HTR-8/SVneo (cell line): ENCODE data around the gene PSEN1.

Source experiments
- DNase-seq: peaks from one replicate; pipeline ENCODE4 v3.0.0; 2011; ENCODE audit warnings: low spot score, mixed read lengths; ENCODE audit not compliant: insufficient read length
- FAIRE-seq: peaks from 2 replicates; lab custom pipeline; 2011; peaks lifted over from hg19 to GRCh38; lab: Jason Lieb, UNC

PSEN1 gene

DNA sequence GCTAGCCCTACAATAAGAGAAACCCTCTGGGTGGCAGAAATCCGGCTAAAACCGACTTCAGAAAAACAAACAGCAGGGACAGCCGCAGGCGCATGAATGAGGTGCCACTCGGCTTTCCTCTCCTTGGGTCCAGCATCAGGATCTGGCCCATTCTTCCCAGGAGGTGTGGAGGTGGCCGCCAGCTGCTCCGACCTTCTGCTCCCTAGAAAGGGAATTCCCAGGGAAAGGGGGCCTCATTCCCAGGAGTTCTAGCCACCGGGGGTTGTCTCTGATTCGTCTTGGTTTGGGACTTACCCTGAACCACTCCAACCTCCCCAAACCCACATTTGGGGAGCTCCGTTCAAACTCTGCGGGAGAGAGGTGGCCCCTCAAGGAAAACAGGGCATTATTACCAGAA, 114.0 kb downstream of the PSEN1 start:
- no peak for FAIRE-seq
- DNase-seq: no peak

DNA sequence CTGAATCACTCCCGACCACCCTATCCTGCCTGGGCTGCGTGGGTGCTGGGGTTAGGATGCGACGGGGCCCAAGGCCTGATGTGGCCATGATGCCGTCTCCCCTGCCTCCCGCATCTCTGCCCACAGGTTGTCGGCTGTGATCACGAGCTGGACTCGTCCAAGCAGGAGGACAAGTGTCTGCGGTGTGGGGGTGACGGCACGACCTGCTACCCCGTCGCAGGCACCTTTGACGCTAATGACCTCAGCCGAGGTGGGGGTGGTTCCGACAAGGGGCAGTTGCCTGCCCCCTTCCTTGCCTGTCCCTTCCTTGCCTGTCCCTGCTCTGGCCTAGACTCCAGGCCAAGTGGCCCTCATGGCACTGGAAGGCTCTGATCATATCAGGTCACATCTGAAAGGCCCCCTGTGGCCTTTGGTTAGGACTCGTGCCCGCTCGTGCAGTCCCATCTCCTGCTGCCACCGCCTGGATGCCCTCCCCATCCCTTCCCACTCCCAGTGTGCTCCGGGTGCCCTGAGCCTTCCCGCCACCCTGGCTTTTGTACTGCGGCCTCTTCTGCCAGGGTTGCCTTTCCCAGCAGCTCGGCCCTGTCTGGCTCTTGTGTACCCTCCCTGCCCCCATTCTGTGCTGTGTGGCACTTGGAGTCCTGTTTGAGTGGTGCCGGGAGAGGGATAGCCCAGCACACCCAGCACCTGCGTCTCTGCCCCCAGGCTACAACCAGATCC, 114.6 kb downstream of the PSEN1 start:
- peak; percentile 90 for FAIRE-seq

GRCh38 chr14:73251516-73252215, 115.4 kb downstream of the PSEN1 start:
- DNase-seq (no peak), FAIRE-seq (no peak)

More for the DNA sequence above, 114.6 kb downstream of the PSEN1 start:
- DNase-seq: no peak

DNA sequence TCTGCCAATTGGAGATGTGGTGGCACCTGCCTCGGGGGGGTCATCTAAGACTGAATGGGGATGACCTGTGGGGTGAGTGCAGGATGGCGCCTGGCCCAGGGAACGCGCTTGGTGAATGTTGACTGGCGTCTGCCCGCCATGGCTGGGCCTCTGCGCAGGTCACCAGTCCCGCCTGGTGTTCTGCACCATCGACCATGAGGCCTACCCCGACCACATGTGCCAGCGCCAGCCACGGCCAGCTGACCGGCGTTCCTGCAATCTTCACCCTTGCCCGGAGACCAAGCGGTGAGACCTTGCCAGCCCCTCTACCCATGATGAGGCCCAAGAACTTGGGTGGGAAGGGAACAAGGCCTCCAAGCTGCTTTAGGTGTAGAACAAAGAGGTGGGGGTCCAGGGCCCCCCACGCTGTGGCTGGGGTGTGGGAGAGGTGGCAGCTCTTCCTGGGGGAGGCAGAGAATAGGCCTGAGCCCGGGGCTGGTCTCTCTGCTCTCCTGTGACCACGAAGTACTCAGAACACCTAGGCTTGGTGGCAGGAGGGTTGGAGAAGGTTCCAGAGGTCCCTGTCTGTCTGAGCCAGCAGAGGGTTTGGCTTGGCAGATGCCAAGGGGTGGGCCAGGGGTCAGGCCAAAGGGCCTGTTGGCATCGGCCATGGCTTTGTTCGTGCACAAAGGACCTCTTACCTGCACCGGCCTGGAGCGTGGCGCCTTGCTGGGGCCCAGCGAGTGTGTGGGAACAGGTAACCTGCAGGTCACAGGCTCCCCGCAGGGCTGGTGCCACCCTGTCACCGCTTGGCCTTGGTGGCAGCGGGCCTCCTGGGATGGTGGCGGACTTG, 116.4 kb downstream of the PSEN1 start:
- DNase-seq: no peak
- peak; percentile 64 for FAIRE-seq

GRCh38 chr14:73253323-73253610, 117.0 kb downstream of the PSEN1 start:
- no peak for DNase-seq
- FAIRE-seq: peak; percentile 63

- no peak for FAIRE-seq
- no peak for DNase-seq
These were observed 117.4 kb downstream of the PSEN1 start for GRCh38 chr14:73253721-73254120.

DNA sequence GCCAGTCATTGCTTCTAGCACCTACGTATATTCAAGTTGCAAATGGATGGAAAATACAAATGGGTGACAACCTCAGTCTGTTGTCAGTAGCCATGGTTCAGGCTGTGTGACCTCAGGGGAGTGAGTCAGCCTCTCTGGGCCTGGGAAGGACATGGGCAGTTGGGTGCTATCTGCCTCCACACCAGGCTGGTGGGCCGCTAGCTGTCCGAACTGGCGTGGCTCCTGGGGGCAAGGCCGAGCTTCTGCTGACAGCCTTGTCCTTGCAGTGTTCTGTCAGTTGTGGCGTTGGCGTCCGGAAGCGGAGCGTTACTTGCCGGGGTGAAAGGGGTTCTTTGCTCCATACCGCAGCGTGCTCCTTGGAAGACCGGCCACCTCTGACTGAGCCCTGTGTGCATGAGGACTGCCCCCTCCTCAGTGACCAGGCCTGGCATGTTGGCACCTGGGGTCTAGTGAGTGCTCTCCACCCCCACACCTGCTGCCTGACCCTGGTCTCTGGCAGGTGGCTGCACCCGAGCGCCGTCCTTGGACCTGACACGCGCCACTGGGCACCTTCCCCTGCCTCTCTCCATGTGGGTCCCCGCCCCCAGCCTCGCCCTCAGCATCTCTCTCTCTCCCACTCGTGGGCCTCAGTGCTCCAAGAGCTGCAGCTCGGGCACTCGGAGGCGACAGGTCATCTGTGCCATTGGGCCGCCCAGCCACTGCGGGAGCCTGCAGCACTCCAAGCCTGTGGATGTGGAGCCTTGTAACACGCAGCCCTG, 118.1 kb downstream of the PSEN1 start:
- DNase-seq (no peak), FAIRE-seq (peak; percentile 89)

DNA sequence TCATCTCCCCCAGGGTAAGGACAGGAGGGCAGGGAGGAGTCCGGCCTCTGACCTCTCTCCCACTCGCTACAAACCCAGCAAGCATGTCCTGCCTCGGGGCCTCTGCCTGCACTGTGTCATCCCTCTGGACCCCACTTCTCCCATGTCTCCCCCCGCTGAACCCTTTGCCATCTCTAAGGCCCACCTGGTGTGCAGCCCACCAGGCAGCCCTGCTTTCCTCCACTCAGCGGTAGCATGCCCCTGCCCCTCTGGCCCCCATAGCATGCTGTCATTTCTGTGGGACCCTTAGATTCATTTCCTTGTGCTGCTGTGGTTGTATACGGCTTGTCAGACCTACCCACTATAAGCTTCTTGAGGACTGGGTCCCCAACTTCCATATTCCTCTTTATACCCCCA, 118.7 kb downstream of the PSEN1 start:
- no peak for FAIRE-seq

GRCh38 chr14:73255693-73256225, 119.5 kb downstream of the PSEN1 start:
- DNase-seq (no peak), FAIRE-seq (peak; percentile 40)

More for the DNA sequence above, 118.7 kb downstream of the PSEN1 start:
- DNase-seq: no peak

DNA sequence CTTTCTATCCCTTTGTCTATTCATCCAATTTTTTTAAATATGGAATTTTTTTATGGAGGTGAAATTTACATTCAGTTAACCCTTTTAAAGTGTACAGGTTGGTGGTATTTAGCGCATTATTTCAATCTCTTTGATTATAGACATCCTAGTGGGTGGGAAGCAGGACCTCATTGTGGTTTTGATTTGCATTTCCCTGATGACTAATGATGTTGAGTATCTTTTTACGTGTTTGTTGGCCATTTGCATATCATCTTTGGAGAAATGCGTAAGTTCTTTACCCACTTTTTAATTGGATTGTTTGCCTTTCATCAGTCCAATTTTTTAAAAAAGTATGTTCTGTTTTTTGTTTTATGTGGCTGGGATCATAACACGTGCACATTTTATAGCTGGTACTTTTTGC, 121.8 kb downstream of the PSEN1 start:
- no peak for DNase-seq
- FAIRE-seq: no peak

- DNase-seq (no peak), FAIRE-seq (peak; percentile 72)
These were observed 122.7 kb downstream of the PSEN1 start for GRCh38 chr14:73258845-73259611.

DNA sequence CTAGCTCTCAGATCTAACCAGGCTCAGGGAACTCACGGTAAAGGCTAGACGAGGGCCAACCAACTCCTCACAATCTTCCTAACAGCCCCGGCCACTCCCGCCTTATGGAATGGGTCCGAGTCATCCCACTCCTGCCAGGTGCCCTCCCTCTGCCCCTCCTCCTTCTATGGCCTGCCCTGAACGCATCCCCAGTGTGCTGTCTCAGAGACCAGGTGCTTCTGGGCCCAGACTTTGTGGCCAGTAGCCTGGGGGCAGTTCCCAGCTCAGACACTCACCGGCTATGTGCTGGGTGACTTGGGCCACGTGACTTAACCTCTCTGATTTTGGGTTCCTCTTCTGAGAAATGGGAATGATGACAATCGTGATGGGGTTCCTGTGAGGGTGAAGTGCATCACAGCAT, 123.5 kb downstream of the PSEN1 start:
- FAIRE-seq (no peak), DNase-seq (no peak)

DNA sequence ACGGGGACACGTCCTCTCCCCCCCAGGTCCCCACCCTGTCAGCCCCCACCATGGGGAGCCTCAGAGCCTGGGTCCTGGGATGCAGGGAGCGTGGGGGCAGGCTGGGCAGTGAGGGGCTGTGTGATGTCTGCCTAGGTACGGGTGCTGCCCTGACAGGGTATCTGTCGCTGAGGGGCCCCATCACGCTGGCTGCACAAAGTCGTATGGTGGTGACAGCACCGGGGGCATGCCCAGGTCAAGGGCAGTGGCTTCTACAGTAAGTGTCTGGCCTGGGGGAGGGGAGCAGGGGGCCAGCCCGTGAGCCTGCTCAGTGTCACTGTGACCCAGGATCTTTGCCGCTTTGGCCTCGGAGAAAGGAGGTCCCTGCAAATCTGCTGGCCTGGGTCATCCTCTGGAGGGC, 124.3 kb downstream of the PSEN1 start:
- no peak for DNase-seq
- no peak for FAIRE-seq

- peak; percentile 85 for FAIRE-seq
- no peak for DNase-seq
These were observed 124.8 kb downstream of the PSEN1 start for GRCh38 chr14:73261075-73261474.

DNA sequence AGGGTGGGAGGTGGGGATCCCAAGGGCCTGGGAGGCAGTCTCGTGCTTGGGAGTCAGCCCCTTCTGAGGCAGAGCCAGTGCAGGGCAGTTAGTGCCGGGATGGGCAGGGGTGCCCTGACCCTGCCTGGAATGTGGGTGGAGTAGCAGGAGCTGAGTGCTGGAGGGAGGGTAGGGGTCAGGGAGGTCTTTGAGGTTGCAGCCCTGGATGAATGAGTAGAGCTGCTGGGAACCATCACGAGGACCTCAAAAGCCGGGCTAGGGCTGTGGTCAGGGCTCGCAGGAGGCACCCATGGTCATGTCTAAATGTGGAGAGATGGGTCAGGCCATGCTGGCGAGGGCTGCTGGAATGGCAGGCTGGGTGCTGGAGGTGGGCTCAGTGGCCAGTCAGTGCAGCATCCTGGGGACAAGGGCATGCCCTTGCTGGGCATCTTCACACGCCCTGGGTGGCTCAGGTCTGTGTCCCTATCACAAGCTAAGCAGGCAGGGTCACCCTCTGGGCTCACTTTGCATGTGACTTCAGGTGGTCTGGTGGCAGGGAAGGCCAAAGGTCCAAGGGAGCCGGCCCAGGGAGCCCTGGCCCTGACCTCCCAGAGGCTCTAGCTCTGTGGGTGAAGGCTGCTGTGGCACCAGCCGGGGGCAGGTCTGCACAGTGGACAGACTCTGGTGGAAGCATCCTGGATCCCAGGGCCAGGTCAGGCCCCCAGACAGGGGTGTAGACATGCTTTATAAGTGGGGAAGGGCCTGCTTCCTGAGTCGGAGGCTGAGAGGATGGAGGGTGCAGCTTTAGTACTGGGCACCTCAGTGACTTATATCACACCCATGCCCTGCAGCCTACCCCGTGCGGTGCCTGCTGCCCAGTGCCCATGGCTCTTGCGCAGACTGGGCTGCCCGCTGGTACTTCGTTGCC, 125.5 kb downstream of the PSEN1 start:
- peak; percentile 91 for FAIRE-seq
- DNase-seq: no peak

- no peak for DNase-seq
- FAIRE-seq: no peak
These were observed 126.3 kb downstream of the PSEN1 start for GRCh38 chr14:73262427-73263183.

DNA sequence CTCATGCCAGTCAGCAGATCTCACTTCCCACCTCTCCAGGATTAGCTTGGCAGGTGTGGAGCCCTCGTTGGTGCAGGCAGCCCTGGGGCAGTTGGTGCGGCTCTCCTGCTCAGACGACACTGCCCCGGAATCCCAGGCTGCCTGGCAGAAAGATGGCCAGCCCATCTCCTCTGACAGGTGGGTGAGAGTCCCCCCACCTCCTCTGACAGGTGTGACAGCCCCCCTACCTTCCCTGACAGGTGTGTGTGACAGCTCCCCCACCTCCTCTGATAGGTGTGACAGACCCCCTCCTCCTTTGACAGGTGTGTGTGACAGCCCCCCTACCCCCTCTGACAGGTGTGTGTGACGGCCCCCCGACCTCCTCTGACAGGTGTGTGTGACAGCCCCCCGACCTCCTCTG, 127.3 kb downstream of the PSEN1 start:
- DNase-seq (no peak), FAIRE-seq (no peak)
